Endothelial cell of umbilical vein (primary cell): ENCODE data around the gene CABP5. TPM values are rescaled to one million over a fixed set of nuclear protein-coding genes. Genes with fewer than 3 reads are reported as not detected.

Experiments
- BruUV-seq: library from RNA; stranded (reverse); fragments of 400-500 nt; replicated peaks from 2 replicates; lab custom pipeline; 2021; lab: Mats Ljungman, UMichigan
- CTCF ChIA-PET: fragments of 300-600, 350-600 bp; sonication (Branson Sonifier 250); formaldehyde crosslinking; loops from one replicate; lab custom pipeline; 2021; ENCODE audit warnings: antibody characterized with exemption, inconsistent platforms; lab: Charles Lee
- POLR2A ChIA-PET: fragments of 300-600, 350-600 bp; sonication (Branson Sonifier 250); formaldehyde crosslinking; loops from one replicate; lab custom pipeline; 2021; ENCODE audit warnings: antibody characterized with exemption, inconsistent platforms; lab: Charles Lee
- DNase-seq: peaks from one replicate; pipeline ENCODE4 v3.0.0-alpha.2; 2011; ENCODE audit warnings: low read depth, low spot score
- FAIRE-seq: peaks from 2 replicates; lab custom pipeline; 2011; peaks lifted over from hg19 to GRCh38; lab: Jason Lieb, UNC
- H2AFZ ChIP-seq: 2 replicates; pipeline ENCODE4 v1.6.0; 2012; ENCODE audit warnings: low read depth, low read length, control low read depth, inconsistent platforms
- H3K27ac ChIP-seq: 2 replicates; pipeline ENCODE4 v1.5.1; 2011; ENCODE audit warnings: low read depth, mild to moderate bottlenecking, control low read depth, low read length, moderate library complexity; ENCODE audit not compliant: insufficient read depth
- H3K27me3 ChIP-seq, 2 experiments: 2 replicates each; pipeline versions ENCODE4 v1.6.0 to v1.6.1; 2011; ENCODE audit warnings: low read length in 2 of 2, mixed read lengths in 1 of 2; ENCODE audit not compliant: control insufficient read depth in 2 of 2, insufficient read depth in 2 of 2
- H3K36me3 ChIP-seq, 2 experiments: 2 replicates in 1 of 2; 3 replicates in 1 of 2; pipeline ENCODE4 v1.5.1; 2011; ENCODE audit warnings: low read length in 2 of 2, mild to moderate bottlenecking in 1 of 2, moderate library complexity in 1 of 2; ENCODE audit not compliant: control insufficient read depth in 2 of 2, insufficient read depth in 2 of 2; ENCODE audit errors: extremely low read depth in 1 of 2
- H3K4me1 ChIP-seq: 3 replicates; pipeline ENCODE4 v1.5.1; 2011; ENCODE audit warnings: mild to moderate bottlenecking, low read length; ENCODE audit not compliant: control insufficient read depth, insufficient read depth; ENCODE audit errors: extremely low read depth
- H3K4me2 ChIP-seq: 2 replicates; pipeline ENCODE4 v1.6.1; 2011; ENCODE audit warnings: low read length, control low read depth, mixed read lengths; ENCODE audit not compliant: insufficient read depth
- H3K4me3 ChIP-seq, 3 experiments: fragments of 200-600 bp in 1 of 3; sonication (generic), shearing (Covaris generic) in 1 of 3; replicated peaks in 1 of 3; 2 replicates each; pipeline ENCODE4 v1.5.1; 2011 to 2016; ENCODE audit warnings: control low read depth in 3 of 3, low read length in 3 of 3, mild to moderate bottlenecking in 2 of 3, inconsistent platforms in 1 of 3, low read depth in 1 of 3, moderate library complexity in 1 of 3; ENCODE audit not compliant: insufficient read depth in 1 of 3
- H3K79me2 ChIP-seq: 2 replicates; pipeline ENCODE4 v1.6.0; 2012; ENCODE audit warnings: low read length, inconsistent platforms; ENCODE audit not compliant: control insufficient read depth, insufficient read depth
- H3K9ac ChIP-seq: replicated peaks from 2 replicates; pipeline ENCODE3; 2011; ENCODE audit warnings: low read length, control low read depth; ENCODE audit not compliant: insufficient read depth; ENCODE audit errors: extremely low read depth
- H3K9me1 ChIP-seq: replicated peaks from 3 replicates; pipeline ENCODE4 v1.6.0; 2011; ENCODE audit warnings: mild to moderate bottlenecking, low read length; ENCODE audit not compliant: control insufficient read depth, insufficient read depth; ENCODE audit errors: extremely low read depth
- H3K9me3 ChIP-seq: replicated peaks from 2 replicates; pipeline ENCODE4 v1.5.1; 2012; ENCODE audit warnings: low read length, inconsistent platforms; ENCODE audit not compliant: control insufficient read depth, insufficient read depth
- H4K20me1 ChIP-seq: replicated peaks from 2 replicates; pipeline ENCODE3; 2011; ENCODE audit warnings: mild to moderate bottlenecking, low read length; ENCODE audit not compliant: control insufficient read depth, insufficient read depth; ENCODE audit errors: extremely low read depth
- EZH2 ChIP-seq: IDR thresholded peaks from 2 replicates; pipeline ENCODE4 v1.6.1; 2012; ENCODE audit warnings: borderline replicate concordance, low read depth, mild to moderate bottlenecking, moderate library complexity, low read length, inconsistent platforms; ENCODE audit not compliant: severe bottlenecking
- FOS ChIP-seq: IDR thresholded peaks from 2 replicates; pipeline ENCODE4 v1.6.1; 2011; ENCODE audit warnings: mild to moderate bottlenecking, low read length, moderate library complexity, borderline replicate concordance; ENCODE audit not compliant: insufficient read depth
- GATA2 ChIP-seq: IDR thresholded peaks from 2 replicates; pipeline ENCODE4 v1.7.0; 2011; ENCODE audit warnings: low read depth, mild to moderate bottlenecking, moderate library complexity, mixed read lengths, low read length; ENCODE audit not compliant: insufficient read length, insufficient read depth
- MYC ChIP-seq: IDR thresholded peaks from one replicate; pipeline ENCODE4 v1.6.1; 2011; ENCODE audit warnings: mild to moderate bottlenecking, low read depth, low read length
- POLR2AphosphoS5 ChIP-seq: IDR thresholded peaks from 2 replicates; pipeline ENCODE4 v1.6.1; 2012; ENCODE audit warnings: low read depth, mild to moderate bottlenecking, control low read depth, low read length, moderate library complexity; ENCODE audit not compliant: insufficient read depth
- dilution Hi-C: fragments of 300-500 bp; cut with MboI; formaldehyde crosslinking; loops from one replicate; pipeline ENCODE4 v1.15.0; 2019; ENCODE audit warnings: low sequenced_read_pairs; ENCODE audit not compliant: extremely low pct_ligation_motif_present
- intact Hi-C: fragments of 100-400 bp; cut with micrococcal nuclease; formaldehyde crosslinking; loops from one replicate; pipeline ENCODE4 v1.10.0; 2022
- polyA plus RNA-seq, 4 experiments: library from polyadenylated mRNA; depleted of rRNA in 3 of 4; stranded (reverse) in 3 of 4; unstranded in 1 of 4; fragments of >200 nt; gene quantifications; 2 replicates each; pipeline versions ENCODE4 v1.2.1 to v1.2.3, GENCODE V29; 2011 to 2012; ENCODE audit warnings: missing spikeins in 1 of 4
- total RNA-seq: library from RNA; stranded (reverse); gene quantifications from 2 replicates; pipeline ENCODE4 v1.2.3, GENCODE V29; 2021
- TF ChIP-seq, protein P1 (sequence below): IDR thresholded peaks from 2 replicates; pipeline ENCODE4 v1.6.1; 2011; ENCODE audit not compliant: insufficient read depth, insufficient read length
- TF ChIP-seq, protein P2 (sequence below), 2 donors: IDR thresholded peaks; 1 replicate in 1 of 2; 2 replicates in 1 of 2; pipeline ENCODE4 v1.5.1; 2011; ENCODE audit warnings: low read length in 2 of 2, mild to moderate bottlenecking in 2 of 2, moderate library complexity in 2 of 2, control low read depth in 1 of 2, inconsistent platforms in 1 of 2, low read depth in 1 of 2; ENCODE audit not compliant: insufficient read depth in 1 of 2; ENCODE audit errors: extremely low read depth in 1 of 2

CABP5 gene
- total and polyA plus RNA-seq, 2 donors (not counting 3 experiments of a cell fraction or from before 2014, with no cell fraction given): not detected

DNA sequence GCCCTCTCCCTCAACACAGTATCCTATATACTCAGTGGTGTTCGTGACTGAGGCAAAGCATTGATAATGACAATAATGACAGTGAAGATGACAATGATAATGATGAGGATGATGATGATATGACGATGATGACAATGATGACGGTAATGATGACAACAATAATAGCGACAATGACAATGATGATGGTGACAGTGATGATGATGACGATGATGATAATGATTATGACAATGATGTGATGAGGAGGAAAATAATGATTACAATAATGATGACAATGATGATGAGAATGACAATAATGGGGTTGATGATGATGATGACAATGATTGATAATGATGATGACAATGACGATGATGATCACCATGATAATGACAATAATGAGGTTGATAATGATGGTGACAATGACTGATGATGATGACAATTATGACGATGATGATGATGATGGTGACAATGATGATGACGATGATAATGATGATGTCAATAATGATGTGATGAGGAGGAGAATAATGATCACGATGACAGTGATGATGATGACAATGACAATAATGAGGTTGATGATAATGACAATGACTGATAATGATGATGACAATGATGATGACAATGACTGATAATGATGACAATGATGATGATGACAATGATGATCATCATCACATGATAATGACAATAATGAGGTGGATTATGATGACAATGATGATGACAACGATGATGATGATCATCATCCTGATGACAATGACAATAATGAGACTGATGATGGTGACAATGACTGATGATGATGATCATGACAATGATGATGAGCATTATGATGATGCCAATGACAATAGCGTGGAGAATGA is 32.7 kb downstream of the CABP5 start:
- TF ChIP-seq POLR2AphosphoS5: no peak
- TF ChIP-seq, protein P1, sequence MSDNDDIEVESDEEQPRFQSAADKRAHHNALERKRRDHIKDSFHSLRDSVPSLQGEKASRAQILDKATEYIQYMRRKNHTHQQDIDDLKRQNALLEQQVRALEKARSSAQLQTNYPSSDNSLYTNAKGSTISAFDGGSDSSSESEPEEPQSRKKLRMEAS: no peak
- no peak for TF ChIP-seq MYC
- Histone ChIP-seq H3K9me1 (no peaks in the 10 kb centered on the region), H3K4me3 (no peak overlapping the region), H3K79me2 (no peaks in the 10 kb centered on the region), H3K27me3 (no peaks in the 10 kb centered on the region), H3K9me3 (no peaks in the 10 kb centered on the region), H2AFZ (no peak overlapping the region), H3K4me1 (no peaks in the 10 kb centered on the region), H3K36me3 (no peaks in the 10 kb centered on the region), H3K9ac (no peak overlapping the region), H3K4me2 (no peak overlapping the region), H4K20me1 (no peaks in the 10 kb centered on the region), H3K27ac (no peak overlapping the region)
- ChIA-PET POLR2A (no interaction called here), CTCF (no interaction called here)
- no TSS peak for BruUV-seq
- DNase-seq (no peak), FAIRE-seq (no peak)
- intact Hi-C loops (no loop called here), dilution Hi-C loops (no loop called here)

GRCh38 chr19:48006762-48007161 is 37.1 kb downstream of the CABP5 start:
- dilution Hi-C loops (no loop called here), intact Hi-C loops (no loop called here)
- Histone ChIP-seq H2AFZ (no peak overlapping the region), H3K4me1 (no peaks in the 10 kb centered on the region), H3K27ac (no peak overlapping the region), H3K79me2 (no peaks in the 10 kb centered on the region), H3K4me3 (no peak overlapping the region), H3K9me1 (no peaks in the 10 kb centered on the region), H4K20me1 (no peaks in the 10 kb centered on the region), H3K4me2 (no peak overlapping the region), H3K27me3 (no peaks in the 10 kb centered on the region), H3K9ac (no peak overlapping the region), H3K9me3 (no peaks in the 10 kb centered on the region), H3K36me3 (no peaks in the 10 kb centered on the region)
- FAIRE-seq (no peak), DNase-seq (no peak)
- CTCF ChIA-PET: interaction anchor here (1.2 kb wide), 1 partner anchor 20 kb away, joined by 4 read pairs; no protein-coding TSS in a partner anchor
- TF ChIP-seq EZH2: no peak
- TF ChIP-seq GATA2: no peak
- TF ChIP-seq FOS: no peak
- TF ChIP-seq, protein P2, sequence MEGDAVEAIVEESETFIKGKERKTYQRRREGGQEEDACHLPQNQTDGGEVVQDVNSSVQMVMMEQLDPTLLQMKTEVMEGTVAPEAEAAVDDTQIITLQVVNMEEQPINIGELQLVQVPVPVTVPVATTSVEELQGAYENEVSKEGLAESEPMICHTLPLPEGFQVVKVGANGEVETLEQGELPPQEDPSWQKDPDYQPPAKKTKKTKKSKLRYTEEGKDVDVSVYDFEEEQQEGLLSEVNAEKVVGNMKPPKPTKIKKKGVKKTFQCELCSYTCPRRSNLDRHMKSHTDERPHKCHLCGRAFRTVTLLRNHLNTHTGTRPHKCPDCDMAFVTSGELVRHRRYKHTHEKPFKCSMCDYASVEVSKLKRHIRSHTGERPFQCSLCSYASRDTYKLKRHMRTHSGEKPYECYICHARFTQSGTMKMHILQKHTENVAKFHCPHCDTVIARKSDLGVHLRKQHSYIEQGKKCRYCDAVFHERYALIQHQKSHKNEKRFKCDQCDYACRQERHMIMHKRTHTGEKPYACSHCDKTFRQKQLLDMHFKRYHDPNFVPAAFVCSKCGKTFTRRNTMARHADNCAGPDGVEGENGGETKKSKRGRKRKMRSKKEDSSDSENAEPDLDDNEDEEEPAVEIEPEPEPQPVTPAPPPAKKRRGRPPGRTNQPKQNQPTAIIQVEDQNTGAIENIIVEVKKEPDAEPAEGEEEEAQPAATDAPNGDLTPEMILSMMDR (IDR thresholded peaks at IDR 0.05; ENCODE audit: extremely low read depth in 1 of 2, insufficient read depth in 1 of 2, low read depth in 1 of 2, low read length in 2 of 2): peak in 1 of 2 donors; percentile 7
- TF ChIP-seq, protein P1: no peak
- no TSS peak for BruUV-seq
- POLR2A ChIA-PET: no interaction called here
